GM12878 (cell line): ENCODE measurements around the gene SCAI. TPM values are rescaled to one million over a fixed set of nuclear protein-coding genes. Genes with fewer than 3 reads are reported as not detected.

Experiments used
- ATAC-seq: fragments of 200-7000 bp; cut with Tn5 transposase; 3 replicates; pipeline ENCODE4 v1.9.1; 2020; ENCODE audit warnings: mild to moderate bottlenecking, moderate library complexity
- BruUV-seq: library from RNA; stranded (reverse); fragments of 400-500 nt; replicated peaks from 2 replicates; lab custom pipeline; 2021; lab: Mats Ljungman, UMichigan
- CTCF ChIA-PET: fragments of 300-600 bp; sonication (Branson Sonifier 250); formaldehyde crosslinking; extraction: SDS; loops from one replicate; lab custom pipeline; 2021; ENCODE audit warnings: inconsistent platforms; lab: Yijun Ruan, JAX
- POLR2A ChIA-PET: fragments of 350-600 bp; formaldehyde crosslinking; extraction: SDS; loops from one replicate; lab custom pipeline; 2021; ENCODE audit warnings: inconsistent platforms; lab: Charles Lee
- RAD21 ChIA-PET: fragments of 300-600 bp; sonication (Branson Sonifier 250); formaldehyde crosslinking; loops from one replicate; lab custom pipeline; 2023; ENCODE audit warnings: antibody characterized with exemption; ENCODE audit not compliant: unreplicated experiment; lab: Charles Lee
- SMC1A ChIA-PET: fragments of 300-600 bp; sonication (Branson Sonifier 250); formaldehyde crosslinking; loops from one replicate; lab custom pipeline; 2023; ENCODE audit not compliant: unreplicated experiment, uncharacterized antibody; lab: Charles Lee
- DNase-seq: peaks from one replicate; pipeline ENCODE4 v3.0.0-alpha.2; 2011; ENCODE audit warnings: low read depth, low spot score
- FAIRE-seq: peaks from 3 replicates; lab custom pipeline; 2011; peaks lifted over from hg19 to GRCh38; lab: Jason Lieb, UNC
- H2AFZ ChIP-seq: 2 replicates; pipeline ENCODE4 v1.6.0; 2011; ENCODE audit warnings: low read depth, low read length, control low read depth; ENCODE audit not compliant: control insufficient read depth
- H3K27ac ChIP-seq: 2 replicates; pipeline ENCODE4 v1.5.1; 2011; ENCODE audit warnings: control low read depth; ENCODE audit not compliant: control insufficient read depth, insufficient read depth
- H3K27me3 ChIP-seq, 2 experiments: replicated peaks in 1 of 2; 2 replicates each; pipeline versions ENCODE4 v1.6.0 to v1.6.1; 2011; ENCODE audit warnings: low read length in 1 of 2; ENCODE audit not compliant: control insufficient read depth in 2 of 2, insufficient read depth in 2 of 2
- H3K36me3 ChIP-seq, 2 experiments: 2 replicates each; pipeline ENCODE4 v1.5.1; 2011; ENCODE audit warnings: low read length in 1 of 2; ENCODE audit not compliant: control insufficient read depth in 2 of 2, insufficient read depth in 2 of 2
- H3K4me1 ChIP-seq: 2 replicates; pipeline ENCODE4 v1.6.1; 2011; ENCODE audit warnings: mild to moderate bottlenecking, low read length, moderate library complexity, mixed read lengths; ENCODE audit not compliant: control insufficient read depth, insufficient read depth
- H3K4me2 ChIP-seq: 2 replicates; pipeline ENCODE4 v1.6.0; 2011; ENCODE audit warnings: control low read depth; ENCODE audit not compliant: control insufficient read depth, insufficient read depth
- H3K4me3 ChIP-seq: fragments of 200-600 bp; sonication (generic); 2 replicates; pipeline ENCODE4 v1.5.1; 2016
- H3K79me2 ChIP-seq: 2 replicates; pipeline ENCODE4 v1.6.0; 2011; ENCODE audit warnings: low read length; ENCODE audit not compliant: control insufficient read depth, insufficient read depth
- H3K9ac ChIP-seq: 2 replicates; pipeline ENCODE4 v1.8.0; 2011; ENCODE audit warnings: low read length, control low read depth, mixed read lengths; ENCODE audit not compliant: control insufficient read depth, insufficient read depth
- H3K9me3 ChIP-seq: replicated peaks from 3 replicates; pipeline ENCODE4 v1.5.1; 2011; ENCODE audit warnings: mild to moderate bottlenecking, low read length; ENCODE audit not compliant: control insufficient read depth, insufficient read depth
- H4K20me1 ChIP-seq: 2 replicates; pipeline ENCODE4 v1.6.0; 2011; ENCODE audit not compliant: control insufficient read depth, insufficient read depth
- CREM ChIP-seq: IDR thresholded peaks from 2 replicates; pipeline ENCODE4 v1.6.1; 2014; ENCODE audit warnings: antibody characterized with exemption, low read depth
- HSF1 ChIP-seq: fragments of 150-350 bp; IDR thresholded peaks from 2 replicates; pipeline ENCODE4 v1.6.1; 2014; ENCODE audit warnings: mild to moderate bottlenecking, low read depth, low read length
- NR2F1 ChIP-seq: fragments of 450-650 bp; conservative IDR thresholded peaks from 2 replicates; pipeline ENCODE4 v1.6.1; 2017; ENCODE audit warnings: mild to moderate bottlenecking
- RELA ChIP-seq: fragments of 450-650 bp; IDR thresholded peaks from 2 replicates; pipeline ENCODE4 v1.8.0; 2014; ENCODE audit warnings: borderline replicate concordance; ENCODE audit not compliant: partially characterized antibody
- WRNIP1 ChIP-seq: IDR thresholded peaks from 2 replicates; pipeline ENCODE4 v1.6.1; 2011; ENCODE audit warnings: low read depth, low read length, improper control_type of control experiment, borderline replicate concordance
- WGBS: methylation state at CpG from one replicate; pipeline ENCODE4 v1.1.6; 2016; ENCODE audit warnings: low lambda C conversion rate; ENCODE audit not compliant: insufficient replicate concordance, insufficient coverage; ENCODE audit errors: missing lambda C conversion rate; 5-methylcytosine and 5-hydroxymethylcytosine counted together
- in situ Hi-C: fragments of 300-500 bp; cut with MboI; formaldehyde crosslinking; loops from 9 replicates; pipeline ENCODE4 v1.14.3; 2018; ENCODE audit warnings: mixed read lengths
- intact Hi-C: fragments of 100-400 bp; cut with micrococcal nuclease; formaldehyde crosslinking; loops from one replicate; pipeline ENCODE4 v1.14.2; 2022; ENCODE audit not compliant: unreplicated experiment
- polyA plus RNA-seq, 11 experiments: library from polyadenylated mRNA; depleted of rRNA in 4 of 11; unstranded in 6 of 11; stranded (reverse) in 5 of 11; fragments of >200 nt; fragmentation: Nextera tagmentation in 4 of 11; fragmentation: Illumina TruSeq in 1 of 11; extraction: Ambion mirVana in 4 of 11; extraction: Trizol in 1 of 11; gene quantifications; 1 replicate in 1 of 11; 2 replicates in 10 of 11; pipeline versions ENCODE4 v1.2.1 to v1.2.3, GENCODE V29; 2011 to 2016; ENCODE audit warnings: inconsistent platforms in 2 of 11, missing spikeins in 2 of 11, low read depth in 1 of 11
- total RNA-seq, 4 experiments: library from RNA; depleted of rRNA in 3 of 4; stranded (reverse); fragments of >200 nt in 3 of 4; fragmentation: Illumina TruSeq in 1 of 4; extraction: Trizol in 1 of 4; gene quantifications; 2 replicates each; pipeline versions ENCODE4 v1.2.1 to v1.2.3, GENCODE V29; 2013 to 2021

SCAI gene
- total and polyA plus RNA-seq, 10 of the 15 experiments (the other 5 are each of a cell fraction or from before 2014, with no cell fraction given): 0.52 to 8.8 (median 5.1) TPM

GRCh38 chr9:125153712-125154367 lies 10.5 kb upstream of the SCAI start:
- FAIRE-seq (peak; percentile 59), DNase-seq (no peak)
- CTCF ChIA-PET: interaction anchor here (1.4 kb wide), 1 partner anchor 10 kb away, joined by 9 read pairs; no protein-coding TSS in a partner anchor
- WGBS: 95% methylated on average over 4 of the region's 4 CpGs
- RAD21 ChIA-PET: no interaction called here
- BruUV-seq: no TSS peak
- no peak overlapping the region for H3K9ac ChIP-seq
- in situ Hi-C loops: no loop called here
- no peak overlapping the region for H3K27ac ChIP-seq
- POLR2A ChIA-PET: no interaction called here
- TF ChIP-seq HSF1: no peak
- TF ChIP-seq NR2F1: no peak
- TF ChIP-seq RELA: no peak
- no peak for TF ChIP-seq CREM
- TF ChIP-seq WRNIP1: no peak
- TF ChIP-seq, all 136 proteins: peak for 0
- H3K79me2 ChIP-seq: no peaks in the 10 kb centered on the region
- peaks cover 6 to 22% of the 10 kb centered on the region in 2 experiments for H3K36me3 ChIP-seq
- H3K27me3 ChIP-seq: no peaks in the 10 kb centered on the region
- intact Hi-C loops: no loop called here
- H4K20me1 ChIP-seq: no peaks in the 10 kb centered on the region
- no peak overlapping the region for H3K4me3 ChIP-seq
- no peaks in the 10 kb centered on the region for H3K9me3 ChIP-seq
- H3K4me1 ChIP-seq: no peaks in the 10 kb centered on the region
- H3K4me2 ChIP-seq: no peak overlapping the region
- SMC1A ChIA-PET: interaction anchor here (1.2 kb wide), 1 partner anchor 225 kb away, joined by 3 read pairs; no protein-coding TSS in a partner anchor
- ATAC-seq: no peak
- H2AFZ ChIP-seq: no peak overlapping the region
